Measurements from ENCODE around the gene DRGX.
A peak's percentile ranks its signal among the peaks of the same experiment; 100 is the strongest.

The DRGX gene

GRCh38 chr10:49407552-49408137 lies 11.8 kb upstream of the DRGX start:
- DNase-seq (ENCODE audit: low read depth) = peak; percentile 59

GRCh38 chr10:49407151-49407550 lies 11.3 kb upstream of the DRGX start:
- DNase-seq (ENCODE audit: low read depth) = no peak

GRCh38 chr10:49404321-49404878 lies 8.5 kb upstream of the DRGX start:
- DNase-seq (ENCODE audit: low read depth) = no peak

- DNase-seq (ENCODE audit: low read depth) = no peak
Measured at GRCh38 chr10:49403363-49403762, 7.5 kb upstream of the DRGX start.

GRCh38 chr10:49400365-49400764 lies 4.5 kb upstream of the DRGX start:
- DNase-seq (ENCODE audit: low read depth) = no peak

GRCh38 chr10:49398986-49399385 lies 3.1 kb upstream of the DRGX start:
- DNase-seq (ENCODE audit: low read depth) = no peak

GRCh38 chr10:49398000-49398861 lies 2.3 kb upstream of the DRGX start:
- DNase-seq (ENCODE audit: low read depth) = peak; percentile 30

GRCh38 chr10:49397036-49397999 lies 1.4 kb upstream of the DRGX start:
- no peak for DNase-seq (ENCODE audit: low read depth)

- DNase-seq (ENCODE audit: low read depth) = no peak
Measured at GRCh38 chr10:49396666-49396999, 744 bp upstream of the DRGX start.

- DNase-seq (ENCODE audit: low read depth) = no peak
Measured at GRCh38 chr10:49394933-49395740, 752 bp downstream of the DRGX start.

- no peak for DNase-seq (ENCODE audit: low read depth)
Measured at GRCh38 chr10:49393757-49394156, 2.1 kb downstream of the DRGX start.

- DNase-seq (ENCODE audit: low read depth) = no peak
Measured at GRCh38 chr10:49393301-49393700, 2.6 kb downstream of the DRGX start.

GRCh38 chr10:49389361-49389933 lies 6.4 kb downstream of the DRGX start:
- no peak for DNase-seq (ENCODE audit: low read depth)

GRCh38 chr10:49388161-49388560 lies 7.7 kb downstream of the DRGX start:
- no peak for DNase-seq (ENCODE audit: low read depth)

- DNase-seq (ENCODE audit: low read depth) = no peak
Measured at GRCh38 chr10:49387071-49387470, 8.8 kb downstream of the DRGX start.

GRCh38 chr10:49385939-49386922 lies 9.7 kb downstream of the DRGX start:
- no peak for DNase-seq (ENCODE audit: low read depth)

GRCh38 chr10:49384268-49384953 lies 11.5 kb downstream of the DRGX start:
- DNase-seq (ENCODE audit: low read depth) = no peak

- DNase-seq (ENCODE audit: low read depth) = no peak
Measured at GRCh38 chr10:49383853-49384252, 12.0 kb downstream of the DRGX start.

GRCh38 chr10:49382826-49383225 lies 13.1 kb downstream of the DRGX start:
- DNase-seq (ENCODE audit: low read depth) = no peak
